Peyer's patch (tissue), 4 donors: ENCODE results near the gene EHBP1. TPM values are rescaled to one million over a fixed set of nuclear protein-coding genes. Genes with fewer than 3 reads are reported as not detected.

Experiments
- DNase-seq, 3 donors: peaks; one replicate each; pipeline ENCODE4 v3.0.0-alpha.2; 2017 to 2019
- H3K27ac ChIP-seq, 4 donors: fragments of 200-600 bp; sonication (generic); one replicate each; pipeline ENCODE4 v1.5.1; 2016 to 2019
- H3K27me3 ChIP-seq, 2 donors: fragments of 200-600 bp; sonication (generic); one replicate each; pipeline ENCODE4 v1.5.1; 2019
- H3K36me3 ChIP-seq, 3 donors: fragments of 200-600 bp; sonication (generic); one replicate each; pipeline ENCODE4 v1.5.1; 2016 to 2019
- H3K4me1 ChIP-seq, 4 donors: fragments of 200-600 bp; sonication (generic); one replicate each; pipeline ENCODE4 v1.5.1; 2016 to 2019
- H3K4me3 ChIP-seq, 4 donors: fragments of 200-600 bp; sonication (generic); 1 replicate in 3 of 4; 2 replicates in 1 of 4; pipeline ENCODE4 v1.5.1; 2016 to 2019; ENCODE audit warnings: mild to moderate bottlenecking in 1 of 4
- H3K9me3 ChIP-seq, 4 donors: fragments of 200-600 bp; sonication (generic); one replicate each; pipeline ENCODE4 v1.5.1; 2016 to 2019; ENCODE audit warnings: mild to moderate bottlenecking in 1 of 4
- CTCF ChIP-seq, 6 experiments: fragments of 450-650 bp in 4 of 6; fragments of 200-600 bp in 2 of 6; sonication (generic) in 1 of 6; IDR thresholded peaks; one replicate each; pipeline ENCODE4 v1.5.1; 2017 to 2019; ENCODE audit warnings: antibody characterized with exemption in 6 of 6, mild to moderate bottlenecking in 3 of 6, moderate library complexity in 1 of 6
- POLR2A ChIP-seq, 2 donors: fragments of 450-650 bp; IDR thresholded peaks; one replicate each; pipeline ENCODE4 v1.5.1; 2017; ENCODE audit warnings: antibody characterized with exemption in 2 of 2, mild to moderate bottlenecking in 2 of 2, moderate library complexity in 2 of 2
- total RNA-seq, 4 donors: library from RNA; depleted of rRNA; stranded (reverse); fragments of >200 nt; gene quantifications; one replicate each; pipeline ENCODE4 v1.1.0, GENCODE V29; 2016

EHBP1 gene
- total RNA-seq, 4 donors from 2014 or later = 27.1 to 190 (median 60.8) TPM

DNA sequence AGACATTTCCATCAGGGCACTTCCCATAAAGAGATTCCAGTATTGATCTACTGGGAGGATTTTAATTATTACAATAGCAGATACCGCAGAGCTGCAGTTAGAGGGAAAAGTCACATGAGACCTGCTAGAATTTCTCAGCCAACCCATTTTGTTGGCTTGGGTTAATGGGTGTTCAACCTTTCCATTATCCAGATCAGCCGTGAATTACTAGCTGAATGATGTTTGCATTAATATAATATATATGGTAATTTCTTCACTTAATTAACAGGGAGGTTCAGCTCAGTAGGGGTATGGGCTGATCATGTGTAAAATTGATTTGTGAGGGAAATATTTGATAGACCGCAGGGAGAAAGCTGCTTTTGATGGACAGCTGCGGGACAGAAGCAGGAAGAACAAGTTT, 288.7 kb downstream of the EHBP1 start:
- no peaks in the 10 kb centered on the region for H3K9me3 ChIP-seq
- no peak overlapping the region for H3K27ac ChIP-seq
- DNase-seq = no peak
- H3K4me3 ChIP-seq = no peak overlapping the region
- TF ChIP-seq CTCF (IDR thresholded peaks at IDR 0.05) = no peak
- TF ChIP-seq POLR2A (IDR thresholded peaks at IDR 0.05) = no peak
- peaks cover 0 to 28% (median 0%) of the 10 kb centered on the region in 3 donors for H3K36me3 ChIP-seq
- no peaks in the 10 kb centered on the region for H3K4me1 ChIP-seq
- H3K27me3 ChIP-seq = no peaks in the 10 kb centered on the region

GRCh38 chr2:62996534-62997186, 291.1 kb downstream of the EHBP1 start:
- no peak overlapping the region for H3K27ac ChIP-seq
- DNase-seq = no peak
- peaks cover 0 to 20% (median 0%) of the 10 kb centered on the region in 3 donors for H3K36me3 ChIP-seq
- H3K27me3 ChIP-seq = no peaks in the 10 kb centered on the region
- TF ChIP-seq CTCF (IDR thresholded peaks at IDR 0.05) = no peak
- no peak for TF ChIP-seq POLR2A (IDR thresholded peaks at IDR 0.05)
- no peaks in the 10 kb centered on the region for H3K4me1 ChIP-seq
- no peak overlapping the region for H3K4me3 ChIP-seq
- H3K9me3 ChIP-seq = no peaks in the 10 kb centered on the region

DNA sequence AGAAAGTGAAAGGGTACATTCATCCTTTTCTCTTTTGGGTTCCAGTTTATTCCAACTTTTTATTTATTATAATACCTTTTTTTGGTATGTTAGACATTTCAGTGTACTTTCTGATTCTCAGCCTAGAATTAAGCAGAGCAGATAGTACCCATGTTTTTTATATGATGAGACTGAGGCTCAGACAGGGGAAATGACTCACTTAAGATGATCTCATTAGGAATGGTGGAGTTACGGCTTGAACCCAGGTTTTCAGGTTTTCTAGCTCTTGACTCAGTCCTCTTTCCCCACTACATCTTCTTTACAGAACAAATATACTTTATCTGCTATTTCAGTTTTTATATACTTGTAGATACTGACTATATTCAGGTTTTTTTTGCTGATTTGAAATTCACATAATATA, 293.4 kb downstream of the EHBP1 start:
- Histone ChIP-seq H3K27ac (no peak overlapping the region), H3K4me1 (no peaks in the 10 kb centered on the region), H3K27me3 (no peaks in the 10 kb centered on the region), H3K4me3 (no peak overlapping the region), H3K9me3 (no peaks in the 10 kb centered on the region), H3K36me3 (peaks cover 0 to 13% (median 0%) of the 10 kb centered on the region in 3 donors)
- DNase-seq = no peak
- TF ChIP-seq POLR2A (IDR thresholded peaks at IDR 0.05) (no peak), CTCF (IDR thresholded peaks at IDR 0.05) (no peak)

GRCh38 chr2:62999905-63000304, 294.4 kb downstream of the EHBP1 start:
- TF ChIP-seq POLR2A (IDR thresholded peaks at IDR 0.05) (no peak), CTCF (IDR thresholded peaks at IDR 0.05) (no peak)
- Histone ChIP-seq H3K9me3 (no peaks in the 10 kb centered on the region), H3K36me3 (peaks cover 0 to 10% (median 0%) of the 10 kb centered on the region in 3 donors), H3K27me3 (no peaks in the 10 kb centered on the region), H3K4me3 (no peak overlapping the region), H3K4me1 (no peaks in the 10 kb centered on the region), H3K27ac (no peak overlapping the region)
- DNase-seq = no peak

GRCh38 chr2:63000801-63001200, 295.3 kb downstream of the EHBP1 start:
- TF ChIP-seq CTCF (IDR thresholded peaks at IDR 0.05) = no peak
- no peak for TF ChIP-seq POLR2A (IDR thresholded peaks at IDR 0.05)
- Histone ChIP-seq H3K27me3 (no peaks in the 10 kb centered on the region), H3K9me3 (no peaks in the 10 kb centered on the region), H3K4me3 (no peak overlapping the region), H3K4me1 (no peaks in the 10 kb centered on the region), H3K27ac (no peak overlapping the region), H3K36me3 (peaks cover 0 to 10% (median 0%) of the 10 kb centered on the region in 3 donors)
- DNase-seq = no peak
